ENCODE data around the gene CAMK1D. TPM values are rescaled to one million over a fixed set of nuclear protein-coding genes. Genes with fewer than 3 reads are reported as not detected.
A peak's percentile ranks its signal among the peaks of the same experiment; 100 is the strongest.

CAMK1D gene
- total RNA-seq, 4 donors from 2014 or later, result 29.7 to 36.7 (median 33.3) TPM

DNA sequence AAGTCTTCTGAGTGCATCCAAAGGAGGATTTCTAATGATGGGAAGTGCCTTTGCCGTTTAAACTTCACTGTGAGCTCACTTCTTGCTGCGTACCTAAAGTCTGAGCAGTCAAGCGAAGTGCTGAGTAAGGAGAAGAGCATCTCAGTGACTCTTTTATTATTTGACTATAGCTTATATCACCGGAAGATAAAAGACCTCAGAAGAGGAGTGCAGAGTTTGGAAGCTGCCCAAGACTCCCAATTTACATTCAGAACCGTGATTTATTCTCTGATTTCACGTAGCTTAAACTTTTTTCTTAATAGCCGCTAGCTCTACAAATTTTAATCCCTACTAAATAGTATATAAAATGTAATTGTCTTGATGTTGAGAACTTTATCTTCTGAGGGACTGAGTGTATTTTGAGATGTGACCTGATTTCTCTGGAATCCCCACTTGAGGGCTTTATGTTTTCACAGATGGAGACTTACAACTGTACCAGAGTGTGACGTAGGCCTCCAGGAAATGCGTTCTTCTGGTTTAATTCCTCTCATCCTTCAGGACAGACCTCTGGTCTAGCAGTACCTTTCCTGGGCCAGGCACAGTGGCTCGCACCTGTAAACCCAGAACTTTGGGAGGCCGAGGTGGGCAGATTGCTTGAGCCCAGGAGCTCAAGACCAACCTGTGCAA is 51.1 kb downstream of the CAMK1D start:
- no peak overlapping the region for H3K4me3 ChIP-seq (ENCODE audit: low read depth, poor library complexity, severe bottlenecking)
- no peak for DNase-seq (ENCODE audit: low spot score in 2 of 2)
- WGBS, 2 donors, result 91 to 93% methylated on average over 11 of the region's 11 CpGs
- no peak for TF ChIP-seq POLR2A (IDR thresholded peaks at IDR 0.05)
- TF ChIP-seq, protein P1, sequence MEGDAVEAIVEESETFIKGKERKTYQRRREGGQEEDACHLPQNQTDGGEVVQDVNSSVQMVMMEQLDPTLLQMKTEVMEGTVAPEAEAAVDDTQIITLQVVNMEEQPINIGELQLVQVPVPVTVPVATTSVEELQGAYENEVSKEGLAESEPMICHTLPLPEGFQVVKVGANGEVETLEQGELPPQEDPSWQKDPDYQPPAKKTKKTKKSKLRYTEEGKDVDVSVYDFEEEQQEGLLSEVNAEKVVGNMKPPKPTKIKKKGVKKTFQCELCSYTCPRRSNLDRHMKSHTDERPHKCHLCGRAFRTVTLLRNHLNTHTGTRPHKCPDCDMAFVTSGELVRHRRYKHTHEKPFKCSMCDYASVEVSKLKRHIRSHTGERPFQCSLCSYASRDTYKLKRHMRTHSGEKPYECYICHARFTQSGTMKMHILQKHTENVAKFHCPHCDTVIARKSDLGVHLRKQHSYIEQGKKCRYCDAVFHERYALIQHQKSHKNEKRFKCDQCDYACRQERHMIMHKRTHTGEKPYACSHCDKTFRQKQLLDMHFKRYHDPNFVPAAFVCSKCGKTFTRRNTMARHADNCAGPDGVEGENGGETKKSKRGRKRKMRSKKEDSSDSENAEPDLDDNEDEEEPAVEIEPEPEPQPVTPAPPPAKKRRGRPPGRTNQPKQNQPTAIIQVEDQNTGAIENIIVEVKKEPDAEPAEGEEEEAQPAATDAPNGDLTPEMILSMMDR (IDR thresholded peaks at IDR 0.05), result no peak
- intact Hi-C loops (cut with DNase I; ENCODE audit: low total_unique reads), result no loop called here

DNA sequence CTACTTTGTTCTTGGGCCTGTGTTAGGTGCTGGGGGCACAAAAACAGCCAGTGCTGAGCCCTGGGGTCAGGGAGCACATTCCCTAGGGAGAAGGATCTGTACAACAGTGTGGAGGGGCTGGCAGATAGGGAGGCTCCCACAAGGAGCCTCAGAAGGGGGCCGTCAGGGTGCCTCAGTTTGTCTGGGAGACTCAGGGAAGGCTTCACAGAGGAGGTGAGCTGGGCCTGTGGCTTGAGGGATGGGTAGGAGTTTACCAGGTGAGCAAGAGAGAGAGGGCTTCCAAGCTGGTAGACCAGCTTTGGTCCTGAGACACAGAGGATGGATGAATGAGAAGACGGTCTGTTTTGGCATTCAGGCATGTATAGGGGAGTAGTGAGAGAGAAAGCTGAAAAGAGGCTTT is 52.1 kb downstream of the CAMK1D start:
- TF ChIP-seq, protein P1 (IDR thresholded peaks at IDR 0.05), result no peak
- no peak overlapping the region for H3K4me3 ChIP-seq (ENCODE audit: low read depth, poor library complexity, severe bottlenecking)
- no peak for DNase-seq (ENCODE audit: low spot score in 2 of 2)
- 95 to 96% methylated on average over 2 of the region's 2 CpGs for WGBS, 2 donors
- intact Hi-C loops (cut with DNase I; ENCODE audit: low total_unique reads), result no loop called here

DNA sequence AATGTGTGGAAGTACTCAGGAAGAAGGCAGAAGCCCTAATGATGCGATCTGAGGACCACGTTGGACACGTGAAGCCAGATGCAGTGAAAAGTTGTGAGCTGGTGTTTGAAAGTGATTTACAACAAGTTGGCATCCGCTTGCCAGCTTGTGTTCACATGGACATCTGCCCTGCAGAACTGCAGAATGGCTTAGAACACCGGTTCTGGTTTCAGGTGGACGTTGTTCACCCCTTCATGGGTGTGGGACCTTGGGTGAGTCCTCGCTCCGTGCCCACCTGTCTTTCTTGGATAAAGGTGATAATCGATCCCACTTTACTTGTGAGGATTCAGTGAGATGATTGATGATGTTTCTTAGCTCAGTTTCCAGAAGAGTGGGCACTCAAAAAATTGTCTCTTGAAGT is 53.8 kb downstream of the CAMK1D start:
- no peak for TF ChIP-seq POLR2A (IDR thresholded peaks at IDR 0.05)
- TF ChIP-seq, protein P1 (IDR thresholded peaks at IDR 0.05), result no peak
- WGBS, 2 donors, result 79 to 87% methylated on average over 9 of the region's 9 CpGs
- no peak for DNase-seq (ENCODE audit: low spot score in 2 of 2)
- H3K4me3 ChIP-seq (ENCODE audit: low read depth, poor library complexity, severe bottlenecking), result no peak overlapping the region
- intact Hi-C loops (cut with DNase I; ENCODE audit: low total_unique reads), result no loop called here

DNA sequence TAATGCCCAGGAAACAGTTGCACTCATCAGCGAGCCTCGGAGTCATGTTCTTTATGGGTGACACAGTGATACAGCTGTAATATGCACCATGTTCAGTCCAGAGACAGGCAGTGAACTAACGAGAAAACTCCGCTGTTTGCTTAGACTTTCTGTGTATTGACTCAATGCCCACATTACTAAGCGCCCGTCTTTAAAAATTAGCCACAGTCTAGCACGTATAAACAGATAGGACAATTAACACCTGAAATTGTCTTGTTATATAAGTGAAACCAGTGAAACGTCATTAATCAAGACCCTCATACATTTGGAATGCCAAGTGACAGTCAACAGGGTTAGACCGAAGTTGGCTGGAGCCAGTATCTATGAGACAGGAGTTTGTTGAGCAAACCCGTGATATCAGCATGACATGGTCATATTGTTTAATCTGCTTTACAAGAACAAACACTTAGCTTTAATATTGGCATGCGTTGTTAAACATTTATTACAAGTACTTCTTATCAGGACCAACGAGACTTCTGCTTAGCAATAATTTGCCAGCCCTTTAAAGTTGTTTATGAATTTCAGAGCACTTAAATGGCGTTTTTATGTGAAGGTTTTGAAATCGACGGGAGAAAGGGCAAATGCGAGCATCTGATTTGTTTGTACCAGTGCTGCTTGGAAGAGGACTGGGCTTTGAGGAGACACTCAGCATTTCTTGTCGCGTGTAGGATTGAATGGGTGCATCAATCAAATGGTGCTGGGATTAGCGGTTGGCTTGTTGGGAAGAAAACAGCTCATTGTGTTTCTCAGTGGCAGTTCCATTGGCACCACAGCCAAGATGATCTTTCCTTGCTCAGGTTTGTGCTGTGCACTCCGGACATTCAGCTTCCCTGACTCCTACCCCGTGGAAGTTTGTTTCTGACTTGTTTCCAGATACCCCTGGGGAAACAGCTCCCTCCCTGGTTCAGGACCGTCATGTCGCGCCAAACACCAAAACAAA is 56.3 kb downstream of the CAMK1D start:
- no peak overlapping the region for H3K4me3 ChIP-seq (ENCODE audit: low read depth, poor library complexity, severe bottlenecking)
- peak in 1 of 2 donors; percentile 21 for DNase-seq (ENCODE audit: low spot score in 2 of 2)
- 87% methylated on average over 24 of the region's 24 CpGs for WGBS, 2 donors
- intact Hi-C loops (cut with DNase I; ENCODE audit: low total_unique reads), result no loop called here
- TF ChIP-seq, protein P1 (IDR thresholded peaks at IDR 0.05), result no peak
- TF ChIP-seq POLR2A (IDR thresholded peaks at IDR 0.05), result no peak

DNA sequence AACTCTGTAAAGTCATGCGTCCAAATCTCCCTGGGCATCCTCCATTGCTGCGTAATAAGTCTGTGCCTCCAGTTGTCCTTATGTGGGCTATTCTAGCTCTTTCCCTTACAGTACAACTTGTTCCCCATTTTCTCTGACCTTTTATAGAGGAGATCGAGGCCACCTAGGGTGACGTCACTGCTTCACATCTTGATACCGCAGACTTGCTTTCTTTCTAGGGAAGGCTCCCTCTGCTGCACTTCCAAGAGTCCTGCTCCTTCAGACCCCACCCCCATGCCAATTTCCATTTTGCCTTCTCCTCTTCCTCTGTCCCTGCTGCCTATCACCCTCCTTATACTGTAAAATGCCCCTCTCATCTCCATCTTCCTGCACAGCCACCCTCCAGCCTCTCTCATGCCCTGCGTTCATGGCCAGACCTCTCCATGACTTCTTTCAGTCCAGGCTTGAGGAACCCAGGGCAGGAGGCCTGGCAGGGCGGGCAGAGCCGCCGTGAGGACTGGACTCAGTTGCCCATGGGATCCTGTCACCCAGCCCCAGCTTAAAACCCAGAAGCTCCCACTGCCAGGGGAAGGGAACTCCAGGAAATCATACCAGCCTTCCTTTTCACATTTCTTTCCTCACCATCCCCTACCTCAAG is 57.5 kb downstream of the CAMK1D start:
- 92 to 97% methylated on average over 9 of the region's 9 CpGs for WGBS, 2 donors
- peak in 1 of 2 donors; percentile 54 for DNase-seq (ENCODE audit: low spot score in 2 of 2)
- intact Hi-C loops (cut with DNase I; ENCODE audit: low total_unique reads), result no loop called here
- H3K4me3 ChIP-seq (ENCODE audit: low read depth, poor library complexity, severe bottlenecking), result no peak overlapping the region
- TF ChIP-seq, protein P1 (IDR thresholded peaks at IDR 0.05), result no peak
- TF ChIP-seq POLR2A (IDR thresholded peaks at IDR 0.05), result no peak
